Spinal cord (tissue), 10 donors: ENCODE measurements around the gene DCAF6. TPM values are rescaled to one million over a fixed set of nuclear protein-coding genes. Genes with fewer than 3 reads are reported as not detected.

Experiments
- DNase-seq, 6 donors: peaks; one replicate each; pipeline versions ENCODE4 v3.0.0 to v3.0.0-alpha.2; 2013 to 2015; ENCODE audit warnings: low spot score in 6 of 6, low read depth in 4 of 6
- H3K27ac ChIP-seq: one replicate; pipeline ENCODE4 v1.5.1; 2013; ENCODE audit warnings: low read depth, low read length, control low read depth
- H3K27me3 ChIP-seq: one replicate; pipeline ENCODE4 v1.6.1; 2013; ENCODE audit warnings: low read length; ENCODE audit not compliant: control insufficient read depth, insufficient read depth
- H3K36me3 ChIP-seq: one replicate; pipeline ENCODE4 v1.6.1; 2013; ENCODE audit warnings: low read length; ENCODE audit not compliant: control insufficient read depth, insufficient read depth
- H3K4me1 ChIP-seq: one replicate; pipeline ENCODE4 v1.6.1; 2013; ENCODE audit warnings: low read length; ENCODE audit not compliant: control insufficient read depth, insufficient read depth
- H3K4me3 ChIP-seq: one replicate; pipeline ENCODE4 v1.5.1; 2013; ENCODE audit warnings: low read depth, low read length, control low read depth
- H3K9me3 ChIP-seq: one replicate; pipeline ENCODE4 v1.6.1; 2013; ENCODE audit warnings: low read length; ENCODE audit not compliant: control insufficient read depth, insufficient read depth
- WGBS: methylation state at CpG from one replicate; pipeline ENCODE4 v1.1.5; 2013; ENCODE audit warnings: missing lambda C conversion rate; ENCODE audit not compliant: insufficient coverage; 5-methylcytosine and 5-hydroxymethylcytosine counted together
- polyA plus RNA-seq, 2 donors: library from polyadenylated mRNA; unstranded; fragments of 120-200 nt; gene quantifications; one replicate each; pipeline ENCODE4 v1.2.1, GENCODE V29; 2013; ENCODE audit not compliant: insufficient read length in 2 of 2
- total RNA-seq, 2 donors: library from RNA; depleted of rRNA in 1 of 2; stranded (reverse); fragments of 120-200 nt in 1 of 2; fragments of >200 nt in 1 of 2; gene quantifications; one replicate each; pipeline versions ENCODE4 v1.2.3 to v1.2.4, GENCODE V29; 2013 to 2014
- donor health status: healthy.

Gene DCAF6
- total and polyA plus RNA-seq, 4 donors, result 43.2 to 55.4 (median 50.0) TPM

DNA sequence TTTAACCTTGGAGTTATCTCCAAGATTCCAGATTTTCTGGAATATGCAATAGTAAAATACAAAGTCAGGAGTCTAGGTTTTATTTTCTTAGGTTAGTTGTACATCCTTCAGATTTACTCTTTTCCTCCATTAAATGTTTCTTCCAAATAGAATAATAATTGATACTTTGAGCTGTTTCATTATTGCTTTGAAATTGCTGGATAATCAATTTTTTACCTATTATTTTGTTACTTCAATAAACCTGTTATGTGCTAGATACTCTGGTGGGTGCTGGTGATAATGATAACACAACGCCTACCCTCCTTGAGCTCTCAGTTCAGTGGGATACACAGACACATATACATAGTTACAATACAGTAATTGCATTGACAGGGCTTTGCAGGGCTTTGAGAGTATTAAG lies 120.9 kb downstream of the DCAF6 start:
- H3K9me3 ChIP-seq, result no peaks in the 10 kb centered on the region
- DNase-seq, result no peak
- H3K27me3 ChIP-seq, result no peaks in the 10 kb centered on the region
- H3K4me1 ChIP-seq, result no peaks in the 10 kb centered on the region
- H3K27ac ChIP-seq, result no peak overlapping the region
- peaks cover 5% of the 10 kb centered on the region for H3K36me3 ChIP-seq
- no peak overlapping the region for H3K4me3 ChIP-seq
- no CpG with 5 or more reads among the region's 1 CpG for WGBS

DNA sequence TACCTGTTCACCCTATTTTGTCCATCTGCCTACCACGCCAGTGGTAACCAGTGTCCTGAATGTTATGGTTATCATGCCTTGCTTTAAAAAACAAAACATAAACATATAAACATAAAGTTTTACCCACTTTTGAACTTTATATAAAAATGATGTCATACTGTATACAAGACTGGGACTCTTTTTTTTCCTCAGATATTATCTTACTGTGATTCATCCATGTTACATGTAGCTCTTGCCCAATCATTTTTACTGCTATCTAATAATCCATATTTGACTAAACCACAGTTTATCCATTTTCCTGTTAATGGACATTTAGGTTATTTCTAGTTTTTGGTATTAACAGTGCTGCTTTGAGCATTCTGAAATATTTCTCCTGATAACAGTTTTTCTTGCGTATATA lies 121.4 kb downstream of the DCAF6 start:
- no peaks in the 10 kb centered on the region for H3K27me3 ChIP-seq
- H3K27ac ChIP-seq, result no peak overlapping the region
- H3K4me3 ChIP-seq, result no peak overlapping the region
- H3K36me3 ChIP-seq, result peaks cover 5% of the 10 kb centered on the region
- no CpG with 5 or more reads among the region's 2 CpGs for WGBS
- no peaks in the 10 kb centered on the region for H3K9me3 ChIP-seq
- no peaks in the 10 kb centered on the region for H3K4me1 ChIP-seq
- DNase-seq, result no peak

DNA sequence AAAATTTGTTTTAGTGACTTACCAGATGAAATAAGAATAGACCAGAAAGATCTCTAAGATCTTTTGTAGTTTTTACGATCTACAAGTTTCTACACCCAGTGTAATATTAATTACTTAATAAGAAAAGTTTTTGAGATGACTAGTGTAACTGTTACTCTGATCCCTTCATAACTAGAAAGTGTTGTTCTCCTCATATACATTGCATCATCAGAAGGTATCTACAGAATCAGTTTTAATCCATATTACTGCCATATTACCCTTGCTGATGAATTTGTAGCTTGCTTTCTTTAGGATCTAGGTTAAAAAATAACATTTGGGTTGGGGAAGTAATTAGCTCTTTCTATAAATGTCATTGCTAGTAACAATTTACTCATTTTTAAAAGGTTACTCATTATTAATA lies 127.7 kb downstream of the DCAF6 start:
- peaks cover 5% of the 10 kb centered on the region for H3K36me3 ChIP-seq
- H3K27me3 ChIP-seq, result no peaks in the 10 kb centered on the region
- no CpG with 5 or more reads among the region's 1 CpG for WGBS

DNA sequence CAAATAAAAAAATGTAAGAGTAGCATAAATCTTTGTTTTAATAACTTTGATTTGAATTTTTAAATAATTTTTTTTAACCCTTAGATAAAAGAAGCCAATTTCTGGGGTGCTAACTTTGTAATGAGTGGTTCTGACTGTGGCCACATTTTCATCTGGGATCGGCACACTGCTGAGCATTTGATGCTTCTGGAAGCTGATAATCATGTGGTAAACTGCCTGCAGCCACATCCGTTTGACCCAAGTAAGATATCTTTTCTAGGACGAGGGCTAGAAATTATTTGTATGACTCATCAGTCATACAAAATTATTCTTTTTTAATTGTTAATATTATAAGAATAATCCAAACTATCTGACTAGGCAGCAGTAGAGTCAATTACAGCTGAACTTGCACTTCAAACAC lies 129.0 kb downstream of the DCAF6 start:
- Histone ChIP-seq H3K9me3 (no peaks in the 10 kb centered on the region), H3K27me3 (no peaks in the 10 kb centered on the region), H3K4me1 (no peaks in the 10 kb centered on the region), H3K4me3 (no peak overlapping the region), H3K27ac (no peak overlapping the region), H3K36me3 (peaks cover under 1% of the 10 kb centered on the region)
- WGBS, result no CpG with 5 or more reads among the region's 3 CpGs
- DNase-seq, result no peak

More for the DNA sequence above, 127.7 kb downstream of the DCAF6 start:
- Histone ChIP-seq H3K27ac (no peak overlapping the region), H3K4me3 (no peak overlapping the region), H3K4me1 (no peaks in the 10 kb centered on the region), H3K9me3 (no peaks in the 10 kb centered on the region)
- no peak for DNase-seq

DNA sequence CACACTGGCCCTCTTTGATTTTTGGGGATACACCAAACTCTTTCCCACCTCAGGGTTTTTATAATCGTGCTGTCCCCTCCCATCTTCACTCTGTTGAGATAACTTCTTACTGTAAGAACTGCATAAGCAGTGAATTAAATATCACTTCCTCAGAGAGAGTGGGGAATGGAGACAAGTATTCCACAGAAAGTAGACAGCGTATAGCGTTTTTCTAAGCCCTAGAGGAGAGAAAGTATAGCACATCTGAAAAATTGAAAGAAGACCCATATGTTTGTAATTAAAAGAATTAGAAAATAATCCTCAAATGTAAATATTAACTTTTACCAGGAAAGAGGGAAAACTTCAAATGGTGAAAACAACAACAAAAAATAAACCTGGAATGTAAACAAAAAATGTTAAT lies 132.9 kb downstream of the DCAF6 start:
- peaks cover 10% of the 10 kb centered on the region for H3K36me3 ChIP-seq
- WGBS, result no CpG with 5 or more reads among the region's 3 CpGs

DNA sequence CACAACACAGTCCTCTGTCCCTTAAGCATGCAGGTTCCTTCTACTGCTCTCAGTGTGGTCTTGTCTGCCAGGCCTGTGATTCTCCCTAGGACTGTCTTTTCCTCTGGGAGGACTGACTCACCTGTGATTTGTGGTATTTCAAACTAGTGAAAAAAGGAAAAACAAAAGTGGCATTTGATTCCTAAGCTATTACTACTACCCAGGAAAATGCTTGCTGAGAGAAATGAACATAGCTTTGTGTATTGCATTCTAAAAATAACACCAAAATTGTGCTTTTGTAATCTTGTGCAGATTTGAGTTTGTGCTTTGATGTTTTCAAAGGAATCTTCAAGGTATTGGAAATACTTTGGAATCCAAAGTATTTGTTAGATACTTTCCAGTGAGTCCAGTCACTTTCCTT lies 143.3 kb downstream of the DCAF6 start:
- H3K27me3 ChIP-seq, result no peaks in the 10 kb centered on the region
- no peak overlapping the region for H3K4me3 ChIP-seq
- H3K27ac ChIP-seq, result no peak overlapping the region
- no peak for DNase-seq
- no peaks in the 10 kb centered on the region for H3K9me3 ChIP-seq
- peaks cover 5% of the 10 kb centered on the region for H3K36me3 ChIP-seq
- peaks cover 2% of the 10 kb centered on the region for H3K4me1 ChIP-seq

More for the DNA sequence above, 132.9 kb downstream of the DCAF6 start:
- no peaks in the 10 kb centered on the region for H3K4me1 ChIP-seq
- no peak for DNase-seq
- no peak overlapping the region for H3K4me3 ChIP-seq
- H3K27ac ChIP-seq, result no peak overlapping the region
- no peaks in the 10 kb centered on the region for H3K9me3 ChIP-seq
- no peaks in the 10 kb centered on the region for H3K27me3 ChIP-seq

DNA sequence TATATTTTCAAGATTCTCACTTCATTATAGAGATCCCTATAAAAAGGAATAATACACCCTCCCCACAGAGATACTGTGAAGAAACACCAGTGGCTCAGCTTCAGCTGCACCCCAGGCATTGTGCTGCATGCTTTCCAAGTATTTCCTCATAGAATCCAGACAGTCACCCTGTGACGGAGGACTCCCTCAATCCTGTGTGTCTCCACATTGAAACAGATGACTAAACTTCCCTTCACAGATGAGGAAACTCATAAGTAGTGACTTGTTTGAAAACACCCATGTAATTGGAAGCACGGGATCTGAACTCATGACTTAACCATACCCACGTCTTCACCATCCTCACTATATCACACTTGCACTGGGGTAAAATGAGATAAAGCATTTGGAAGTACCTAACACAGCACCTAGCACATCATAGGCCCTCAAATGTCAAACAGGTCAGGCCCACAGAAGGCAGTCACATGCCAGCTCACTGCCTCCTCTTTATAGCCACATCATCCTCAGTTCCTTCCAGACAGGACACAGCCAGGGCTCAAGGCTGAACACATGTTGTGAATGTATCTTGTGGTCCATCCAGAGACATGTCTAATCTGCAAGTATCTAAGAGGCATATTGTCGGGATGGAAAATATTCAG lies 145.0 kb downstream of the DCAF6 start:
- no CpG with 5 or more reads among the region's 4 CpGs for WGBS
- Histone ChIP-seq H3K9me3 (no peaks in the 10 kb centered on the region), H3K4me1 (peaks cover 12% of the 10 kb centered on the region), H3K27me3 (no peaks in the 10 kb centered on the region), H3K27ac (no peak overlapping the region), H3K4me3 (no peak overlapping the region), H3K36me3 (peaks cover 16% of the 10 kb centered on the region)
- DNase-seq, result no peak

DNA sequence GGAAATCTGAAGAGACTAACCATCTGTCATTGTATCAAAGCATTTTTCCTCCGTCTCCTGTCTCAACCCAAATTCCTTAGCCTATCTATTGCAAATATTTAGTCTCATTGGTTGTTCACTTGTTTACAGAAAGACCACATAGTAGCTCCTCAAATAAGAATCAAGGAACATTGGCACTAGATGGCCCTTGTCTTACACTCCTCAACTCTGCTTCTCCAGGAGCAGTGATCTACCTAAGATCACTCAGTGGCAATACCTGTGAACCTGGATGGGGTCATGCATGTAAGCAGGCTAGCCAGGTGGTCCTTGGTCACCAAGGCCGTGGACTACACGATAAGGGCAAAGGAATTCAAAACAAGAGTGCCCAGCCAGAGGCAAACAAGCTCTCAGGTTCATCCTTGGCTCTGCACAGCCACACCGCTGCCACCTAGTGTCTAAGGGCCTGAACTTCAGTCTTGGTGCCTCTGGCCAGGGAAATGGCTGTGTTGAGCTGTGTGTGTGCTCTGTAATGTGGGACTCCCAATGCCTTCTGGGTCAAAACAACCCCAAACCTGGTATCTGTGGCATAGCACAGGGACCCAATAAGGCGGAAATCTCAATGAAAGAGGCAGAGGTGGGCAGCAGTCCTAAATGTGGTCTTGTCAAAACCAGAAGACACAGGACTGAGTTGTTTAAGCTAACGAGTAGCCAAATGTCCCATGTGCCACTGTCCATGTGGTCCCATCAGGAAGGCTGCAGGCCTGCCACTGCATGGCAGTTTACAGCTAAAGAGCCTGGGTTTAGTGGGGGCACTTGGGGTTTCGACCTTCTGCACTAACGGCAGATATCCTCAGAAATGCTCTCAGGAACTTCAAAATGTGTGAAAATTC lies 145.8 kb downstream of the DCAF6 start:
- H3K9me3 ChIP-seq, result no peaks in the 10 kb centered on the region
- no peaks in the 10 kb centered on the region for H3K27me3 ChIP-seq
- H3K4me3 ChIP-seq, result no peak overlapping the region
- peaks cover 12% of the 10 kb centered on the region for H3K4me1 ChIP-seq
- DNase-seq, result peak; percentile 44 to 89 (median 55)
- peaks cover 21% of the 10 kb centered on the region for H3K36me3 ChIP-seq
- H3K27ac ChIP-seq, result no peak overlapping the region
- WGBS, result 26% methylated on average over 5 of the region's 8 CpGs

DNA sequence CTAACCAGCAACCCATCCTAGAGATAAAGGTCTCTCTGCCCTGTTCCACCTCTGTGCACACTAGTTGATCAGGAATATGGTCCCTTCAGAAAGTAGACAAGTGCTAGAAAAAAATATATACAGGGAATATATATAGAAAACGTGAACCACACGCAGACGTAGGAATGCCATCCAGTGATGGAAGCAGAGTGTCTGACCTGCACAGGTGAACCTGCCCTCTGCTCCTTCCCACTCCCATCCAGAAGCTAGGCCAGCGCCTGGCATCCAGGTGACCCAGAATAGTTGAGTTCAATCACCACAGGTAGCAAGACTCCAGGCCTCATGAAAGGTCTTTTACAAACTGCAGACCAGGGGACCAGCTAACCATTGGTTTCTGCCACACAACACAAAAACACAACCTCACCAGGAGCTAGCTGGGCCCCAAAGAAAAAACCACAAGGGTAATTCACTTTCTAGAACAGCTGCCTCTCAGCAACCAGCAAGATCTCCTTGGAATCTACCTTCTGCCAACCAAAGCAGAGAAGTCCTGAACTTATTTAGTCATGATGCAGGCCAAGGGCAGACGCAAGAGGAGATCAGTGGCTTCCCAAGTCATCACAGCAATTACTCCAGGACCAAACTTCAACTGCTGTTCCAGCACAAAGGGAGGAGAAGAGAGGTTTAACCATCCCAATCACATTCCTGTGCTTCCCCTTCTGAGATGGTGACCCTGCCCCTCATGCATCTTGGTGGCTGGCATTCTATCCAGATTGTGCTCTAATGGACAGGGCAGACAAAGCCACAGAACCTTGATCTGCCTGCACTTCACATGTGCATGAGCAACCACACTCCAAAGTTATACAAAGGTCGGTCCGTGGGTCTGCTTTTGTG lies 147.2 kb downstream of the DCAF6 start:
- no peak overlapping the region for H3K27ac ChIP-seq
- no peak for DNase-seq
- H3K4me3 ChIP-seq, result no peak overlapping the region
- peaks cover 29% of the 10 kb centered on the region for H3K36me3 ChIP-seq
- no peaks in the 10 kb centered on the region for H3K9me3 ChIP-seq
- 98% methylated on average over 6 of the region's 7 CpGs for whole genome bisulfite sequencing
- peaks cover 12% of the 10 kb centered on the region for H3K4me1 ChIP-seq
- no peaks in the 10 kb centered on the region for H3K27me3 ChIP-seq
